HG02981 (cell line): Measurements from ENCODE around the gene SLC44A5.

ENCODE experiments used
- ATAC-seq: cut with Tn5 transposase; IDR thresholded peaks from one replicate; pipeline ENCODE4 v1.9.1; 2021; ENCODE audit warnings: mild to moderate bottlenecking, moderate library complexity; ENCODE audit not compliant: unreplicated experiment

Gene SLC44A5

DNA sequence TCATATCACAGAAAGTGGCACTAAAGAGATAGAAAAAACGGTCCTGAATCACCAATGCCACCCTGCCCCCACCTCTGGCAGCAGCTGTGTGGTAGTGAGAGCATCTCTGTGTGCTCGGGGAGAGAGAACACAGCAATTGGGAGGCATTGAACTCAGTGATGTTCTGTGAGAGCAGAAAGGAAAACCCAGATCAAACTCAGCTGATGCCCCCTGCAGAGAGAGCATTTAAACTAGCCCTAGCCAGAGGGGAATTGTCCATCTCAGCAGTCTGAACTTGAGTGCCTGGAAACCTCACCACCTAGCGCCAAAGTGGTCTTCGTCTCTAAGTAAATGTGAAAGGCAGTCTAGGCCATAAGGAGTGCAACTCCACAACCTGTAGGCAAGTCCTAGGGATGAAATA is 21.3 kb downstream of the SLC44A5 start:
- ATAC-seq = no peak

DNA sequence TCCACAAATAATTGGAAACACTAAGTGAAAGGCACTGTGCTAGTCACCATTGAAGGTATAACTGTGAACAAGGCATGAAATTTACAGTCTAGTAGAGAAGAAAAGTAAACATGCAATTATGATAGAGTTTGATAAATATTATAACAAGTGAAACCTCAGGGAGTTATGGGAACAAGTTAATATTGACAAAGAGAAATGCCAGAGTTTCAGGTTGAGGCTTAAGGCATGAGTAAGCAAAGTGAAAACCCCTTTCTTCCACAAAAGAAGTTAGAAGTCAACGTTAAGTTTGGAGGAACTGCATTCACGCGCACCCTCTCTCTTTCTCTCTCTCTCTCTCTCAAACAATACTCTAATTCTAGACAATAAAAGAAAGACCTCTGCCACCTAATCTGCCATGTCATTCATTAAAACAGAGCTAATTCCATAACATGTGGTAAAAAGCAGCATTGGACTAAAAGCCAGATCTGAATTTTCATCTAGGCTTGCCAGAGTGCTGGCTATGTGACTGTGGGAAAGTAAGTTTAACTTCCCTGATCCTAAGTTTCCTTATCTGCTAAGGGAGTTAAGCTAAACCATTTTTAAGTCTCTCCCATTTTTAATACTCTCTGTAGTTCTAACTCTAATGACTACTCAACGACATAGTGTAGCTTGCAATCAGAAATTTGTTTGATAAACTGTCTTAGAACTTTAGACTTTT is 22.0 kb downstream of the SLC44A5 start:
- no peak for ATAC-seq

- no peak for ATAC-seq
Measured at GRCh38 chr1:75587692-75588091, 23.2 kb downstream of the SLC44A5 start.

DNA sequence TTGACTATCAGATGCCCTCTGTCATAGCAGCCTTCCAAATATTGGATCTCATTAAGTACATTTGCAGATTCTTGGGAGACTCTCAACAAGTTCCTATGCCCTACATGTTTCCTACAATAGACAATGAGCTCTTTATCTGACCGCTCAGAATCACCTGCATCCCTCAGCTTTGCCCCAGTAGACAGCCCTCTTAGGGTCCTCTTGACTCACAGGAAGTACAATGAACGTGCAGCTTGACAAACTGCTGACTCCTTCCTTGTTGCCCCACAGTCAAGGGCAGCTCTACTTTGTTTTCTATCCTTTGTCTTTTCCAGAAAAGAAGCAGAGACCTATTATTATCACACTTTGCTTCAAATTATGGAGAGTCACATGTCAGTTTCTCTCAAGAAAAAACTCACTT is 27.6 kb downstream of the SLC44A5 start:
- ATAC-seq = no peak

- no peak for ATAC-seq
Measured at GRCh38 chr1:75582725-75583261, 28.1 kb downstream of the SLC44A5 start.

DNA sequence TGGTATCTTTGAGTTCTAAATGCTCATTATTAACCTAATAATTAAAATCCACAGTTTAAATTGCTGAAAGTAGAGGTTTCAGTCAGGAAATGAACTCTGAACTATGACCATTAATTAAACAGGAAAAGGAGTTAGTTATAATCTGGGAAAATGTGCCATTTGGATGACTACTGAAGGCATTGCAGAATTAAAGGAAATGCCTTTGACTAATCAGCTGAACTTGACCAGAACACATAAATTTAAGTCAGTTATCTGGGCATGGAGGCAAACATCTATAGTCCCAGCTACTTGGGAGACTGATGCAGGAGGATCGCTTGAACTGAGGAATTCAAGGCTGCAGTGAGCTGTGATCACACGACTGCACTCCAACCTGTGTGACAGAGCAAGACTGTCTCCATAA is 31.9 kb downstream of the SLC44A5 start:
- no peak for ATAC-seq

- no peak for ATAC-seq
Measured at GRCh38 chr1:75575837-75576236, 35.1 kb downstream of the SLC44A5 start.

DNA sequence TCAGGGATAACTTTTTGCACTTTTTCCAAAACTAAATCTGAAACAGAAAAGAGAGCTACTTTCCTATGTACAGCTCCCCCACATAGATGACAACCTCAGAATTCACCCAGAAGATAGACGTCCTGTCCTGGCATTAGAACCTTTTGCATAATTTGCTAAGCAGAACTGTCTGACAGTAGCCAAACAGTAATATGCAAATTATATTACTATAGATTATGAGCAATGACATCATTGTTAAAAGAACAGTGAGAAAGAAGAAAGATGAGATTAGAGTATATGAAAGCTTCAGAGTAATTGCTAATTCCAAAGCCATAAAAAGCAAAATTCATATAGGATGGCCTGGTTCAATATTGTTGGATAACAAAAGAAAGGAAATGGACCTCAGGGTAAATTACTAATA is 43.7 kb downstream of the SLC44A5 start:
- no peak for ATAC-seq

DNA sequence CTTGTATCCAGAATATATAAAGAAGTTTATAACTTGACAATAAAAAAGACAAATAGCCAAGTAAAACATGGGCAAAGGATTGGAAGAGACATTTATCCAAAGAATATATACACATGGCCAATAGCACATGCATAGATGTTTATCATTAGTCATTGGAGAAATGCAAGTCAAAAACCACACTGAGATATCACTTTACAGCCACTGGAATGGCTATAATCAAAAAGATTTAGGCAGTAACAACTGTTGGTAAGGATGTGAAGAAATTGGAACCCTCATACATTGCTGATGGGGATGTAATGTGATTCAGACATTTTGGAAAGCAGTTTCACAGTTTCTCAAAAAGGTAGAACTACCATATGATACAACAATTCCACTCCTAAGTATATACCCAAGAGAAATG is 51.1 kb downstream of the SLC44A5 start:
- ATAC-seq = no peak

DNA sequence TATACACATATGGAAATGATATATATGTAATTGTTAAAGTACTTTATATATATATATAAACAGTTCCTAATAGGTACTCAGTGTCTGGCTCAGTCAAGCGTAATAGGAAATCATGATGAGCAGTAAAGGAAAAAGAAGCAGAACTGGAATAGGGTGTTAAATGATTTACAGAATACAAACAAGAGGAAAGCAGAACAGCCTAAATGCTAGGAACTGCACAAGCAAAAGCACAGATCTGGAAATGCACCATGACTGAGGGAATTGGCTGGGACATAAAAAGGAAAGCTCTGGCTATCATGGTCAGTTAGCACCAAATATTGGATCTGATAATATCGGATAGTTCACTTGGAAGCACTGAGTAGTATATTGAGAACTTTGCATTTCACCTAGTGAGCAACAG is 51.8 kb downstream of the SLC44A5 start:
- ATAC-seq = no peak

GRCh38 chr1:75554870-75555269 is 56.0 kb downstream of the SLC44A5 start:
- ATAC-seq = no peak

- no peak for ATAC-seq
Measured at GRCh38 chr1:75554181-75554580, 56.7 kb downstream of the SLC44A5 start.

DNA sequence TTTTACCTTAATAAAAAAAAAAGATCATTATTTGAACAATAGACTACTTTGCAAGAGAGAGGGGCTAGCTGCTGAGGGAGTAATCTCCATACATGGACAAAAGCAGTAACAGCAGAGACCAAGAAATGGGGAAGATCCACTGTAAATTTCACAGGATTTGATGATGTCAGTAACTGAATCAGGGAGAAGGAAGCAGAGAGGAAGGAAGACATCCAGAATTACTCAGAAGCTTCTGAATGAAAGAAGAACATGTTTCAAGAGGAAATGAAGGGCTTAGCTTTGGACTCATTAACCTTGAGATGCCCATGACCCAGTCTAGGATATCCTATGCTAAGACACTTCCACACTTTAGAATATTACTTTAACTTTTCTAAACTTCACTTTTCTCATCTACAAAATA is 60.4 kb downstream of the SLC44A5 start:
- no peak for ATAC-seq

GRCh38 chr1:75548721-75549480 is 62.0 kb downstream of the SLC44A5 start:
- ATAC-seq = no peak

GRCh38 chr1:75543705-75544104 is 67.2 kb downstream of the SLC44A5 start:
- ATAC-seq = no peak

DNA sequence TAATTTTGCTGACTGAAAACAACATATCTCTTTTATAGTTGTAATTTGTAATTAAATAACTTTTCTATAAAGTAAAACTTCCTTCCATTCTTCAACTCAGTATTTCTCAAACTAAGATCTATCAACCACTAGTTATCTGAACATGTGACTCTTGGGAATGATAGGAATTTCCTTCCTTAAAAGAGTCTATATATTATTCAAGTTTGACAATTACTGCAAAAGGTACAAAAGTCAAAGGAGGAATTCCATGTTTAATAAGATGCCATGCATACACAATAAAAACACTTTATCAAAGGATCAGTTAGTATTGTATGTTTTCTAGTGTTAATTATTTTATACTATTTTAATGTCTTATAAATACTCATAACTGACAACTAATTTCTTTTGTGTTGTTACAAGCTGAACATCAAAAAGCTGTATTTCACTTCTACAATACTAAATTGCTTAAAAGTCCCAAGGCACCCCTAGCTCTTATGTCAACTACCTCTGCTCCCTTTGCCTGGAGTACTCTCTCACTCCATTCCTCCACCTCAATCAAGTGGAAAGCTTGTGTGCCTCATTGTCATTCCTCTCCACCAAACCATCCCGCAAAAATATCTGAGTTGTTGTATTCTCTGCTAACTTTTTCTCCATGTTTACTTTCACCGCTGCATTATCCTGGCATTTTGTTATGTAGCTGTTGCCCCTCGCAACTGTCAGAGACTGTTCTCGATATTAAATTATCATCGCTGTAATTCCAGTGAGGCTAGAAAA is 67.9 kb downstream of the SLC44A5 start:
- ATAC-seq = no peak

DNA sequence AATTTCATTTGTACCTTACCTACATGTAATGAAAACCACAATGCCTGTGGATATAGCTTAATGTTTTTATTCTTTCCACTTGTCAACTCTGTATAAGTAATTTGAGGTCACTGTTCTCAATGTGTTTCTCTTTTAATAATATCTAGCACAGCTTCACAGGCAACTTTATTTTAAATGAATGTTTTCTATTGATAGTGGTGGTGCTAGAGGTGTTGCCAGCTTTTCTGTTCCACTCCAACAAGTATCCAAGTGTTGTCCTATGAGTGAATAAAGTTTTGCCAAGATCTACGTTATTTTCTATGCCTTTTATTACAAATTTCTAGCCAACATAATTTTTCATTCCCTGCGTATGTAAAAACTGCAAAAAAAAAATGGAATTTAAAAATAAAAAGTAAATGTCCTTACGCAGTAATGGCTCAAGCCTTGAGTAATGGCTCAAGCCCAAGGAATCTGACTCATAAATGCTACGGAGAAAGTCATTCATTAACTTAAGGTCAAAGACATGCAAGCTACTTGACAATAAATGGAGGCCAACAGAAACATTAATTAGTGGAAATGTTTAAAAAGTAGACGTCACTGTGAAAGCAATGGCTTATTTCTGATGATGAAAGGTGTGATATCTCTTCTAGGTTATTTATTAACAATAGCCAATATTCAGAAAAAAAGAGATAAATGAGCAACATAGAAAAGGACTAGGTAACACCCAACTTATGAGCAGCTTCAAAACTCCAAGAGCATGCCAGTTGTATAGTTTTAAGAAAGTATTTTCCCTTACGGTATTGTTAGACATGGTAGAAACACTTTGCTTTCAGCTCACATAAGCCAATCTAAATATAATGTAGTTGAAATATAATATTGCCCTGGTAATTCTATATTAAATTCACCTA is 71.4 kb downstream of the SLC44A5 start:
- ATAC-seq = no peak

DNA sequence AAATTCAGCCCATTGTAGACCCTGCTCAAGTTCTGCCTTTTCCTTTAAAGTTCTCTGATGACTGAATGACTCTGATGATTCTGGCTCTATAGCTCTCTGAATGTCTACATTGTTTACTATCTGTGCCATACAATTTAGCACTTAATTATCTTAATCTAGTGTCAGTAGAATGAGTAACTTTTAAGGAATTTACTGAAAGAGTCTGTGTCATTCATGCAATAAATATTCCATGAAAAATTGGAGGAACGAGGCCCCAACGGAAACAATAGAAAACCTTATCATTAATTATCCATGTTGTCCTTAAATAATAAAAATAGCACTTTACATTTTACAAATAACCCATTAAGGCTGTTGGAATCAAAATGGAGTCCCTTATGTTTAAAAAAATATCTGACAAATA is 77.8 kb downstream of the SLC44A5 start:
- ATAC-seq = no peak

DNA sequence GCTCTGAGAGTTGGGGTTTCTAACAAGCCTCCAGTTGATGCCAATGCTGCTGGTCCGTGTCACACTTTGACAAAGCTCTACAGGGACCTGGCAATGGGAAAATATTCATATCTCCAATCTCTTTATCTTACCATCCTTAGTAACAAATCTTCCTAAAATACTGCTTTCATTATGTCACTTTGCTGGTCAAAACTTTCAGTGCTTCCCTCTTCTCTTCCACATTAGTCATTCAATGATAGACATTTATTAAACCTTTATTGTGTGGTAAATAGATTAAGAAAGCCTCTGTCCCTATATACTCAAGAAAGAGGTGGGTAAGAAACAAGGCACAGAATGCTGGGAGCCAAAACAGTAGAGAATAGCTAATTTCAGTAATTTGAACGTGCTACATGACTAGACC is 79.3 kb downstream of the SLC44A5 start:
- ATAC-seq = no peak

- no peak for ATAC-seq
Measured at GRCh38 chr1:75529488-75529887, 81.4 kb downstream of the SLC44A5 start.

DNA sequence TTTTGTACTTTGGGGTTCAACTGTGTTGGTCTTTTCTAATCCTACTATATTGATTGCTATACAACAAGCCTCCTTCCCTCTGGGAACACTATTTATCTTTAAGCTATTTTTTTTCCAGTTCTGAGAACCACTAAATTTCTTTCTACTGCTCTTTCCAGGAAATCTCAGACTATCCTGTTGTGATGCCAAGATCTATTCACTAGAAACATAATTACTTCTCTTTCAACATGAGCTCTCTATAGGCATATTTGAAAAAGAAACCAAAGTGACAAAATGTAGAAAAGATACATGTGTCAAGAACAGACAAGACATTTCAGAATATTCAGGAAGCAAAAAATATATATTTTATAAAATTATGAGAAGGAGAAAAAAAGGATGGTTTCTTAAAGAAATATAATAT is 82.9 kb downstream of the SLC44A5 start:
- no peak for ATAC-seq
